Stimulated activated CD4-positive, alpha-beta T cell treated with anti-CD3 and anti-CD28 coated beads, Interleukin-4, amount 100 ng/mL, for 4 hours (primary cell): ENCODE data around the gene MGAT5.

ENCODE experiments used
- DNase-seq, 2 experiments: peaks; one replicate each; pipeline ENCODE4 v3.0.0-alpha.2; 2020

The MGAT5 gene

GRCh38 chr2:134337631-134338030 lies 83.8 kb downstream of the MGAT5 start:
- DNase-seq, result no peak

GRCh38 chr2:134338208-134338607 lies 84.3 kb downstream of the MGAT5 start:
- DNase-seq, result no peak

GRCh38 chr2:134341476-134341875 lies 87.6 kb downstream of the MGAT5 start:
- no peak for DNase-seq

- no peak for DNase-seq
Observed at GRCh38 chr2:134344954-134345697, 91.3 kb downstream of the MGAT5 start.

- DNase-seq, result no peak
Observed at GRCh38 chr2:134346141-134346540, 92.3 kb downstream of the MGAT5 start.

- no peak for DNase-seq
Observed at GRCh38 chr2:134347756-134348155, 93.9 kb downstream of the MGAT5 start.

GRCh38 chr2:134348239-134348638 lies 94.4 kb downstream of the MGAT5 start:
- no peak for DNase-seq

- DNase-seq, result no peak
Observed at GRCh38 chr2:134348760-134349159, 94.9 kb downstream of the MGAT5 start.

- no peak for DNase-seq
Observed at GRCh38 chr2:134351016-134351415, 97.1 kb downstream of the MGAT5 start.

GRCh38 chr2:134351899-134352298 lies 98.0 kb downstream of the MGAT5 start:
- no peak for DNase-seq

GRCh38 chr2:134352844-134353243 lies 99.0 kb downstream of the MGAT5 start:
- no peak for DNase-seq

GRCh38 chr2:134354611-134355010 lies 100.7 kb downstream of the MGAT5 start:
- no peak for DNase-seq

GRCh38 chr2:134357814-134358213 lies 103.9 kb downstream of the MGAT5 start:
- DNase-seq, result no peak

- DNase-seq, result no peak
Observed at GRCh38 chr2:134359367-134360081, 105.7 kb downstream of the MGAT5 start.

GRCh38 chr2:134360745-134361487 lies 107.0 kb downstream of the MGAT5 start:
- no peak for DNase-seq

- no peak for DNase-seq
Observed at GRCh38 chr2:134361648-134362047, 107.8 kb downstream of the MGAT5 start.

GRCh38 chr2:134362152-134362668 lies 108.3 kb downstream of the MGAT5 start:
- no peak for DNase-seq

- no peak for DNase-seq
Observed at GRCh38 chr2:134362740-134363139, 108.9 kb downstream of the MGAT5 start.

GRCh38 chr2:134365356-134365755 lies 111.5 kb downstream of the MGAT5 start:
- no peak for DNase-seq

- DNase-seq, result no peak
Observed at GRCh38 chr2:134366359-134366758, 112.5 kb downstream of the MGAT5 start.

GRCh38 chr2:134367213-134367612 lies 113.3 kb downstream of the MGAT5 start:
- DNase-seq, result no peak

- no peak for DNase-seq
Observed at GRCh38 chr2:134368009-134368817, 114.3 kb downstream of the MGAT5 start.
